ENCODE results near the gene AGTPBP1. TPM values are rescaled to one million over a fixed set of nuclear protein-coding genes. Genes with fewer than 3 reads are reported as not detected.
"Not testable (repeated sequence)": the region's sequence is repeated elsewhere in the genome, so short reads cannot be mapped to it uniquely, and the experiment has no call there.

The AGTPBP1 gene
- total RNA-seq, 1 donor from 2014 or later: 4.3 TPM

DNA sequence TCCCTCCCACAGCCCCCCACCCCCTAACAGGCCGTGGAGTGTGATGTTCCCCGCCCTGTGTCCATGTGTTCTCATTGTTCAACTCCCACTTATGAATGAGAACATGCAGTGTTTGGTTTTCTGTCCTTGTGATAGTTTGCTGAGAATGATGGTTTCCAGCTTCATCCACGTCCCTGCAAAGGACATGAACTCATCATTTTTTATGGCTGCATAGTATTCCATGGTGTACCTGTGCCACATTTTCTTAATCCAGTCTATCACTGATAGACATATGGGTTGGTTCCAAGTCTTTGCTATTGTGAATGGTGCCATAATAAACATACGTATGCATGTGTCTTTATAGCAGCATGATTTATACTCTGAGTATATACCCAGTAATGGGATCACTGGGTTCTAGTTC lies 23.9 kb downstream of the AGTPBP1 start:
- ATAC-seq; DNase-seq (ENCODE audit: low spot score): not testable (repeated sequence)

DNA sequence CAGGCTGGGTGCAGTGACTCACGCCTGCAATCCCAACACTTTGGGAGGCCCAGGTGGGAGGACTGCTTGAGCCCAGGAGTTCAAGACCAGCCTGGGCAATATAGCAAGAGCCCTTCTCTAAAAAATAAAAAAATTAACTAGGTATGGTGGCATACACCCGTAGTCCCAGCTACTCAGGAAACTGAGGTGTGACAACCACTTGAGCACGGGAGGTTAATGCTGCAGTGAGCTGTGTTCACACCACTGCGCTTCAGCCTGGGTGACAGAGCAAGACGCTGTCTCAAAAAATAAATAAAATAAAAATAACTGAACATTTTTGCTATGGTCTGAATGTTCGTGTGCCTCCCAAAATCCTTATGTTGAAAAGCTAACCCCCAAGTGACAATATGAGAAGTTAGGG lies 24.5 kb downstream of the AGTPBP1 start:
- ATAC-seq (no peak), DNase-seq (ENCODE audit: low spot score) (no peak)

DNA sequence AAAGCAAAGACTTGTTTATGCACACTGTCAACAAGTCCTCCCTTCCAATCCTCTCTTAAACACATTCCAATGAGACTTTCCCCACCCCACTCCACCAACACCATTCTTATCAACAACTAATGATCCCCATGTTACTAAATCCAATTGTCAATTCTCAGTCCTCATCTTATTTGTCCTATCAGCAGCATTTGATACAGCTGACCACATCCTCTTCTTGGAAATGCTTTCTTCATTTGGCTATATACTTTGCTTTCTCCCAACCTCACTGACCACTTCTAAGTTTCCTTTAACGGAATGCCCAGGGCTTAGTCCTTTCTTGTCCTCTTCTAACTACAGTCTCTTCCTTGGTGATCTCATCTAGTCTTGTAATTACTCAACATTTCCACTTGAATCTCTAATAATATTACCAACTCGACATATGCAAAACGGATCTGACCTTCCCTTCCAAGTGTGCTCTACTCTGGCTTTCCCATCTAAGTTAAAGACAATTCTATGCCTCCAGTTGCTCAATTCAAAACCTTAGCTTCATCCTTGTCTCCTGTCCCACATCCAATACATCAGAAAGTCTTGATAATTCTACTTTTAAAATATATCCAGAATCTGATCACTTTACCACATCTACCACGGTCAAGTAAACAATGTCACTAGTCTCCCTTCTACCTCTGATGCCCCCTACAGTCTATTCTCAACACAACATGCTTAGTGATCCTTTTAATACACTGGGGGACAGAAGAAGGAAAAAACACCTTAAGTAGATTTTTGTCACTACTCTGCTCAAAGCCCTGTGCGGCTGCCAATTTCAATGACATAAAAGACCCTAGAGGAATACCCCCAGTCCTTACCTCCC lies 25.5 kb downstream of the AGTPBP1 start:
- DNase-seq (ENCODE audit: low spot score): no peak
- no peak for ATAC-seq

DNA sequence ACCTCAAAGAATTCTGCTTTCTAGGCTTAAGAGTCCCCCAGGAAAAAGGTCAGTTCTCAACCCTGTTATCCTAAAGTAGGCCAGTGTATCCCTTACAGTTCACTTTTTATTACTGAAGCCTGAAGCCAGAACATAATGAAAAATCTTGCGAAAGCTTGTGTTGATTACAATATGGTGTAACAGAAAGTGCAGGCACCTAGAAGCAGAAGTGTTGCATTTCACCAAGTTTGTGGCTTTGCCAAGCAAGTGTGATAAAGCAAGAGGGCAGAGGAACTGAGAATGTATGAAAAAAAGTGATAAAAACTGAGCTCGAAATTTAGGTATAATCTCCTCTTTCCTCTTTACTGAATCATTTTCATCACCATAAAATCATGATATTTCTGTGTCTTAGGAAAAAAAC lies 26.2 kb downstream of the AGTPBP1 start:
- ATAC-seq (no peak), DNase-seq (ENCODE audit: low spot score) (no peak)

DNA sequence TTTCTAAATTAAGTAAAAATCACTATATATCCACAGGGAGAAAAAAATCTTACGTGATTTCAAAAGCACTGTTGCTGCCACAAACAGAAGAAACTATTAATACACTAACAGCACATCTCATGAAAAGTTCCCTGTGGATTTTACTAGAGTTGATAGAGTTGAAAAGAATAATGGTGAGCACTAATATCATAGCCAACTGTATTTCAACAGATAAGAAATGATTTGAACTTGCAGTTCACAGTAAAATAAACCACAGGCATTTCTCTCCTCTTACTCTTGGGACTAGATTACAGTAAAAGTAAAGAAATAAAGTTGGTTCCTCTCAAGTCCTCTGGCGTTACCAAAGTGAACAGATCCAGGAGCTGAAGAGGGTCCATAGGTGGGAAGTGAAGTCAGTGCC lies 27.9 kb downstream of the AGTPBP1 start:
- ATAC-seq: no peak
- no peak for DNase-seq (ENCODE audit: low spot score)

DNA sequence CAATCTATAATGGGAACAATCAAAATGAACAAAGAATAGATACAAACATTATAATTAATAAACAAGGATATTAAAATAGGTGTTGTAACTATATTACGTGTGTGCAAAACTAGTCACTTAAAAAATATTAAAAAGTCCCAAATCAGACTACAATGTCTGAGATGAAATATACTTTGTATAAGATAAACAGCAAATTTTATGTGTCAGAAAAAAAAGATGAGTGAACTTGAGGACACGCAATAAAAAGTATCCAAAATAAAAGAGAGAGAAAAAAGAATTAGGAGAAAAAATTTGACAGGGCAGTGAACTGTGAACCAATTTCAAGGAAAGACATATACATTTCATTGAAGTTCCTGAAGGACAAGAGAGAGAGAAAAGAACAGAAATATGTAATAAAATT lies 37.0 kb downstream of the AGTPBP1 start:
- no peak for DNase-seq (ENCODE audit: low spot score)
- ATAC-seq: no peak

DNA sequence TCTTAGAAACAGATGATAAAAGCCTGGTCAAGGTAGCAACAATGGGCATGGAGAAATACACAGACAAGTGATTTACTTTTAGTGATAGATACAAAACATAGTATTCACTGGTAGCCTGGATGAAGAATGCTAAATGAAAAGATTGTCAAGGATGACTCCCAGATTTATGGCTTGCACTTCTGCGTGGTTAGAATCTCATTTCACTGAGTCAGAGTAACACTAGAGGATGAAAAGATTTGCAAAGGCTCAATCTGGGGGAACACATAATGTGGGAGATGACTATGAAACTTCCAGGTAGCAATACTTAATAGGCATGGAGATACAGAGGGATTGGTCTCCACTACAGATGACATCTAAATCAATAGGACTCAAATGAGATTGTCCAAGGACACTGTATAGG lies 38.4 kb downstream of the AGTPBP1 start:
- no peak for ATAC-seq

DNA sequence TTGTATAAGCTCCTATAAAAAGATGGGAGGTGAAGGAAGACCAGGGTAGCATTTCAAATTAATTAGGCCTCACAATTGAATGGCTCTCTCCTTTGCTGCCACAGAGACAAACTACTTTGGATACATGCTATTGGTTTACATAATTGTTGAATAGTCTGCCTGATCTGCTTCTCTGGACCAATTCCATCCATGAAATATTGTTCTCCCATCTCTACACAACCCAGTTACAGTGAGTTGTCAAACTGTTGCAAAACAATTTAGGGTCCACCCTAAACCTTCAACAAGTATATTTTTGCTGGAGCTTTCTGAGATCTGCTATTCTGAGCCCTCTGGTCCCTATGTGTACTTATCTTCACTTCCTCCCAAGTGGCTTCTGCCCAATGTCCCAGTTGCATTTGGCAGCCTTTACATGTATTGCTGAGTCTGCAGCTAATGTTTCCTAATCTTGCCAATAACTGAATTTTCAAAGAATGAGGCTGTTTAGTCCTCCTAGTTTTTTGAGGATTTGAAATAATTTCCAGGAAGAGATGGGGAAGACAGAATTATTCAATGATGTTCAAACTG lies 38.9 kb downstream of the AGTPBP1 start:
- ATAC-seq (peak; percentile 89), DNase-seq (ENCODE audit: low spot score) (no peak)

More for the DNA sequence above, 38.4 kb downstream of the AGTPBP1 start:
- no peak for DNase-seq (ENCODE audit: low spot score)

DNA sequence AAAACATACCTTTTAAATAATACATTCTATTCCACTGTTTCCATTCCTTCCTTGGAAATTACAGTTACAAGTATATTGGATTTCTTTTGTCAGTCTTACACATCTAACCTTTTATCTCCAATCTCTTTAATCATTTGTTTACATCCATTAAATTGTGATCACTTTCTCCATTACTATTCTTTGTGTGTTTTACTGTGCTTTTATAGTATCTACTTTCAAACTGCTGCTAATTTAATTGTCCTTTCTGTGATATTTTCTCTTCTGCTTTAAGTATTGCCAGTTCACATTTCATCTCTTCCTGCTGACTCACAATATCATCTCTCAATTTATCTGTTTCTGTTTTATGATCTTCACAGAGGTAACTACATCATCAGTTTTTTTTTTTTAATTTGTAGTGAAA lies 39.6 kb downstream of the AGTPBP1 start:
- ATAC-seq (no peak), DNase-seq (ENCODE audit: low spot score) (no peak)

DNA sequence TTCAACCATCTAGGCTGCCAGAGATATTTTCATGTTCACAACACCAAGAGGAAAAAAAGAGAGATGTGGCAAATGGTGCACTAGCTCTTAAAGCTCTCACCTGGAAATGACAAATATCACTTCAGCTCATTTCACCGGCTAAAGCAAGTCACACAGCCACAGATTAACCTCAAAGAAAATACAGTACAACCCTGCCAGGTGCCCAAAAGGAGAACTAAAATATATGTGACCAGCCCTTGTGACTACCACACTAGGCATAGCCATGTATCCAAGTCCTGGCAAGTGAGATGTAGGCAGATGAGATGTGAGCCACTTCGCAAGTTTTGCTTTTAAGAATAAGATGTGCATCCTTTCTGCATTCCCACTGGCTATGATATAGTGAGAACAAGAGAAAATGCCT lies 41.4 kb downstream of the AGTPBP1 start:
- no peak for DNase-seq (ENCODE audit: low spot score)
- no peak for ATAC-seq

DNA sequence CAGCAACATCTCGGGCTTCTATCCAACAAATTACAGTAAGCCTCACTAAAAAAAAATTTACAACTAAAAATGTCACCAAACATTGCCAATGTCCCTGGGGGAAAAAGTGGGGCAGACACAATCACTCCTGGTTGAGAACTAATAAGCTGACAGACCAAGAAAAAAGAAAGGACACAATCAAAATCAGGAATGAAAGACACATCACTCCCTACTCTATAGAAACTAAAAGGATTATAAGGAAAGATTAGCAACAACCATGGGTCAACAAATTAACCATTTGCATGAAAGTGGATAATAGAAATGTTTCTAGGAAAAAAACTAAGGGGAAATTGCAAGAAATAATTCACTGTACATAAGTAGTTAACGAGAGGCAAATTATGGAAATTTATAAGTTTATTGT lies 53.4 kb downstream of the AGTPBP1 start:
- no peak for ATAC-seq
- no peak for DNase-seq (ENCODE audit: low spot score)

DNA sequence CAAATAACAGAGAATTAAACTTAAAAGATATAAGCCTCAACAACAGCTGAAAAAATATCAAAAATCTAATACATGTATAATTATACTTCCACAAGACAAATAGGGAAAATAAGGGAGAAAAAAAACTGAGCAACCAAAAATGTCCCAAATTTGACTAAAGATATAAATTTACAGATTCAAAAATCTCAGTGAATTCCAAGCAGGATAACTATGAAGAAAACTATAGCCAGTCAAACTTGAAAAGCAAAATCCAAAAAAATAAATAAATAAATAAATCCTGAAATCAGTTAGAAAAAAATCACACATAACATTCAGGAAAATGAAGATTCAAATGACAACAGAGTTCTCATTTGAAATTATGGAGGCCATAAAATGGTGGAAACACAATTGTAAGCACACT lies 56.7 kb downstream of the AGTPBP1 start:
- DNase-seq (ENCODE audit: low spot score) (no peak), ATAC-seq (no peak)

DNA sequence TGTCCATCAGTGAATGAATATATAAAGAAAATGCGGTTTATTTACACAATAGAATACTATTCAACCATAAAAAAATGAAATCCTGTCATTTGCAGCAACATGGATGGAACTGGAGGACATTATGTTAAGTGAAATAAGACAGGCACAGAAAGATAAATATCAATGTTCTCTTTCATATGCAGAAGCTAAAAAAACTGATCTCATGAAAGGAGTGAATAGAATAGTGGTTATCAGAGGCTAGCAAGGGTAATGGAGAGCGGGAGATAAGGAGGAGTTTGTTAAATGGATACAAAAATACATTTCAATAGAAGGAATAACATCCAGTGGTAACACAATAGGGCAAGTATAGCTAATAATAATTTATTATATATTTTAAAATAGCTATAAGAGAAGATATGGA lies 65.0 kb downstream of the AGTPBP1 start:
- DNase-seq (ENCODE audit: low spot score) (no peak), ATAC-seq (no peak)

DNA sequence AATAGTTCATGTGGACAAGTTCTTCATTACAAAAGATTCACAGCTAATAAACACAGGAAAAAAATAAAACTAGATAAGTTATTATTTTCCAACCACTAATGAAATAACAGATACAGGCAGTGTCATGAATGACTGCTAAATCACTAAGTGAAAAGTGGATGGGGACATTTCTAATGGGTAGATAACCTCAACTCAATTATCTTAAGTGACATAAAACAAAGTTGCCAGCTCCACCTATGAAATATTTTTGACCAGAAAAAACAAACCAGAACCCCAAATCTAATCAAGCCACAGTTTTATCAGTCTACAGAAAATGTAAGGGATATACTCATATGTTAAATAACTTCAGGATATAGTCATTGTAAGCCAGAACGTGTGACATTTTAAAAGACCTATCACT lies 74.4 kb downstream of the AGTPBP1 start:
- DNase-seq (ENCODE audit: low spot score): no peak
- ATAC-seq: no peak

DNA sequence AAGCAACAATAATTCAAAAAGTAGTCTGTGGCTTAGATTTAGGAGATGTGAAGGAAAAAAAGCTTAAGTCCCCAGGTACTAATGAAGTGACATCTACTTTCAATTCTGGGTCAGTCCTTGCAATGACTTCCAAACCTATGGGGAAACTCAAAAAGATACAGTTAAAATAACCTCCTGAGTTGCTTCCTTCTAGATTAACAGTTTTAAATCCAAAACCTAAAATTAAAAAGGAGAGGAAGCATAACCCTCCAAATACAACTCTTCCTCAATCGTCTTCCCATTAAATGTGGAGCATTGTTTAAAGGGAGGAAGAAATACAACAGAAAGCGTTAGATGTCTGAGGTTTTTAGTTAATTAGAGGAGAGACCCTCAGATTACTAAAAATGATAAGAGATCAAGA lies 75.7 kb downstream of the AGTPBP1 start:
- ATAC-seq: no peak
- DNase-seq (ENCODE audit: low spot score): no peak

DNA sequence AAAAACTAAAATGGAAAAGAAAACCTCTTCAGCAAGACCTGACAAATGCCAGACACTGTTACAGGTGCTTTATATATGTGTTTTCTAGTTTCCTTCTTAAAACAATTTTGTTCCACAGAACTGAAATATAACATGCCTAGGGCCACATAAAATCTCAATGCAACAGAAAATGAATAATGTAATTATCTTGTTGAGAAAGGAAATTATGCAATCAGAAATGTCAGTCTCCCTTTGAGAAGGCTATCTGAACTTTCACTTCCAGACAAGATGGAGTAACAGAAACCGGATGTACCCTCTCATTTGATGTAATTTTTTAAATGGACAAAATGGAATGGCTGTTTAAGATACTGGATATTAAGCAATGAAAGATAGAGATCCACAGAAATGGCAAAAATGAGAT lies 79.2 kb downstream of the AGTPBP1 start:
- no peak for ATAC-seq
- DNase-seq (ENCODE audit: low spot score): no peak

DNA sequence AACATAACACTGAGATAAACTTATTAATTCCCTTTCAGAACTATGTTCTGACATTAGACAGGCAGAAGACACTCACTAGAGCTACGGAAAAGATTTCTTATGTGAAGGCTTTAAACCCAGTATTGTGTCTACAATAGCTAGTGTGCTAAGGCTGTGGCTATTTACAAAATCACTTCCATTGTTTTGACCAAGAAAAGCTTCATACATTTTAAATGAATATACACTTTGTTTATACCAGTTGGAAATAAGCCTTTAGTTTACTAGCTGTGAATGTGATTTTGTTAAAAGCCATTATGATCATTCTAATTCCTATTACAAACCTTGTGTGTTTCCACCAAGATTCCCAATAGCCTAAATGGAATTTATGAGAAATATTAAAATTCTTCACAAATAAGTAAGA lies 83.0 kb downstream of the AGTPBP1 start:
- ATAC-seq (no peak), DNase-seq (ENCODE audit: low spot score) (no peak)

DNA sequence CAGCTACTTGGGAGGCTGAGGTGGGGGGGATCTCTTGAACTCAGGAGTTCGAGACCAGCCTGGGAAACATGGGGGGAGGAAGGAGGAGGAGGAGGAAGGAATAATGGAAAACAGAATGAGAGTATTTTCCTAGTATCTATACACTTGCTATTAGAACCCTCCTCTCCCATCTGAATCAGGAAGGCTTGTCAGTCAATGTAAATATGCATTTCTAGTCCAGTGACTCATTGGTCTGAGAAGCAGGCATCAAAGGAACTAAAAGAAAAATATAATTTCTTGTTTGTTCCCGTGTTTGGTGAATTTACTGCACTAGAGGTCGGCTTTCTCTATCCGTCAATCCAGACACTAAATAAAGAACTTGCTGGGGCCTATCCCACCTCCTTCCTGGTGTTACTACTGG lies 88.6 kb downstream of the AGTPBP1 start:
- ATAC-seq: no peak
- DNase-seq (ENCODE audit: low spot score): no peak

DNA sequence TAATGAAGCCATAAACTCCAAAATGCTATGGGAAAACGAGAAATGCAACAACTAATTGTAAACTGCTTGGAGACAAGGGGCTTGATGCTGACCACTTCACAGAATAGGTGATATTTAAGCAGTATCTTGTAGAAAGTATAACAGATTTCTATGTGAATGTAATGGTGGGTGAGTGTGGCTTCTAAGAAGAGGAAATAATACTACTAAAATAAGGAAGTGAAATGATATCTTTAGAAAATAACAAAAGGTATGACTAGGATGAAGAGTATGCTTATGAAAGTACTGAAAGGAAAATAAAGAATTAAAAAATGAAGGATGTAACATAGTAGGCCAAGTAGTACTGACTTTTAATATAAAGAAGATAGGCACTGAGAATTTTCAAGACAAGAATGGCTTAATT lies 94.2 kb downstream of the AGTPBP1 start:
- DNase-seq (ENCODE audit: low spot score) (no peak), ATAC-seq (no peak)

DNA sequence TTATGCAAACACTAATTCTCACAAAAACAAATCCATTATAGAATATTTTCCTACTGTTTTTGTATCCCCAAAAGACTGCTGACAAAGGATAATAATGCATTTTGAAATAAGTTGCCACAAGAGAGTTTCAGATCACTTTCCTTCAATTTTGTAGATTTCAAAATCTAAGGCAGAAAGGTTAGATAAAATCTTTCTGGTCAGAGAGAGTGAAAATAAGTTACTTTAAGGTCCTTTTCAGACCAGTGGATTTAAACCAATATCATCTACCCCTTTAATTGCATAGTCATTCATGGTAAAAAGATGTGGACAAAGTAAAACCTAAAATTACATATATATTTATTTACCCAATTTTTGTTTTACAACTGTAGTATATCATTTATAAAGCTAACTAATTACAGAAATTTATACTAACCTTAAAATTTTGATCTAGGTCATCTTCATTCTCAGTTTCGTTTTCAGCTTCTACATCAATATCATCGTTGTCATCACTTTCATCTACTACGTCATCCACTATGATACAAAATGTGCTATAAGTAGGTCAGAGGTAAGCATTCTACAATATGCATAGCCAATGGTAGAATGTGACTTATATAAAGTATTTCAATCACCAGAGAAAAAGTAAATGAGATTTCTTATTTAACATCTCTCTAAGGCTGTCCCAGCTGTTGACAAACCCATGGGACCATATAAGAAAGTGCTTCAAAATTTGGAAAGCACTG lies 95.7 kb downstream of the AGTPBP1 start:
- ATAC-seq: no peak
- no peak for DNase-seq (ENCODE audit: low spot score)

DNA sequence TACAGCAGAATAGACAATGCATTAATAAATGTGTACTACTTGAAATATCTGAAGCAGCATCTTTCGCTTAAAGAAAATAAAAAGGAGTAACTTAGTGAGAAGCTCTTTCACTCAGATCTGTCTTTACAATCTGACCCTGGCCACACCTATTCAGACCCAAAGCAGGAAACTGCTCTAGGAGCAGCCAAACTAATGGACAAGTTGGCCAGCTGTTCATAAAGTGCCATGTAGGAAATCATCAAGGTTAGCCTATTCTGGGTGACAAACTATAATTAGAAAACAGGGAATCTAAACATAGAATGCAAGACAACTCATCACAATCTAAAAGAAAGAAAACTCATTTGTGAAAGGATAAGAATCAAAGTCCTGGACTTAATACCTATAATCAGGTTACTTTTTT lies 101.3 kb downstream of the AGTPBP1 start:
- no peak for DNase-seq (ENCODE audit: low spot score)
- ATAC-seq: no peak

DNA sequence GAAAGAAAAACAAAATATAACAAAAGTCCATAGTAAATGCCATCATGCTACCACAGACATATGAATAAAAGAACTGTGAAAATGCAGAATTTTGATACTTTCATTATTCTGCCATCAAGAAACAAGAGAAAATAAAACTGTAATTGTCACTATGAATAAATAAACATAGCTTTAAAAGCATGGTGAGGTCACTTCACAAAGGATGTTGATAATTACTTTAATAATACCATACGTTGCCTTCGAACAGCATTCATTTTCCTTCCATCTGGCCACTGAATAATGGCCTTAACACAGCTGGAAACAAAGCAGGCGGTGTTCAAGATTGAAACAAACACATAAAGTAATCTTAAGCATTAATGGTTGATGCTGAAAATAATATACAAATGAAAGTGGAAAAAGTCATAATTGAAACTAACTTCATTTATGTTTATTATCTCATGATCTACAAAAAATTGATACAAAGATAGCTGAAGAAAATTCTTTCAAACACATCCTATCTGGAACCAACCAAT lies 102.0 kb downstream of the AGTPBP1 start:
- no peak for DNase-seq (ENCODE audit: low spot score)
- ATAC-seq: no peak
